Heart left ventricle (tissue), 13 donors: ENCODE data around the gene CCL21.

Experiments
- POLR2A ChIP-seq, 2 donors: fragments of 450-650 bp; IDR thresholded peaks; one replicate each; pipeline ENCODE4 v1.6.1; 2017; ENCODE audit warnings: antibody characterized with exemption in 2 of 2, mild to moderate bottlenecking in 2 of 2, moderate library complexity in 2 of 2
- TF ChIP-seq, protein P1 (sequence below), 12 donors: fragments of 200-600 bp; sonication (generic) in 4 of 12; IDR thresholded peaks; one replicate each; pipeline versions ENCODE4 v1.5.0 to v1.8.0; 2018 to 2022; ENCODE audit warnings: antibody characterized with exemption in 12 of 12, mild to moderate bottlenecking in 5 of 12
- donor health status: ischemic (EF 13 %, LVEDD 7.1; RV severe dilation, severe dysfunction).
- donor health status: DM: no; HTN: yes; CAD: no.
- donor health status: DM: no; HTN: no; CAD: no.
- donor health status: ischemic (EF 25% LVEDD 6.9; RV normal size, moderate dysfunction).
- donor health status: ischemic (EF 25% LVEDD 5.7; RV mildly dilated, moderate dysfunction).
- donor health status: ischemic (EF 35%, LVEDD 5.7; RV mildly dilated, moderate dysfunction).
- donor health status: nonischemic (EF 11% LVEDD 7.7; RV severe dilation, severe dysfunction).
- donor health status: DM: yes; HTN: yes; CAD: no.
- donor health status: PGD.
- donor health status: ischemic (EF 29% LVEDD 5.4; RV normal size, mild dysfunction).
- donor health status: nonischemic (EF 23%, LVEDD 6.1; RV moderate dilation, normal function).

DNA sequence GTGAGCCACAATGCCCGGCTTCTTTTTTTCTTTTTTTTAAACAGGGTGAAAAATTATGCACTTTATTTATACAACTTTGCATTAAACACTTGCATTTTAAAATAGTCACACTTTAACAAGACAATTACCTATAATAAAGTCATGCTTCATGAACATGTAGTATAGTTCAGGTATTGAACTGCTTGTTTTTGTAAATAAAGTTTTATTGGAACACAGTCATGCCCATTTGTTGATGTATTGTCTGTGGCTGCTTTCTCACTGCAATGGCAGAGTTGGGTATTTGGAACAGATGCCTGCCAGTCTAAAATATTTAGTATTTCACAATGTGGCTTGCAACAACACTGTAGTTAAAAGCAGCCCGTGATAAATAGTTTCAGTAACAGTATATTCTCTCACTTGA lies 32.8 kb upstream of the CCL21 start:
- TF ChIP-seq POLR2A (IDR thresholded peaks at IDR 0.05) = no peak
- TF ChIP-seq, protein P1, sequence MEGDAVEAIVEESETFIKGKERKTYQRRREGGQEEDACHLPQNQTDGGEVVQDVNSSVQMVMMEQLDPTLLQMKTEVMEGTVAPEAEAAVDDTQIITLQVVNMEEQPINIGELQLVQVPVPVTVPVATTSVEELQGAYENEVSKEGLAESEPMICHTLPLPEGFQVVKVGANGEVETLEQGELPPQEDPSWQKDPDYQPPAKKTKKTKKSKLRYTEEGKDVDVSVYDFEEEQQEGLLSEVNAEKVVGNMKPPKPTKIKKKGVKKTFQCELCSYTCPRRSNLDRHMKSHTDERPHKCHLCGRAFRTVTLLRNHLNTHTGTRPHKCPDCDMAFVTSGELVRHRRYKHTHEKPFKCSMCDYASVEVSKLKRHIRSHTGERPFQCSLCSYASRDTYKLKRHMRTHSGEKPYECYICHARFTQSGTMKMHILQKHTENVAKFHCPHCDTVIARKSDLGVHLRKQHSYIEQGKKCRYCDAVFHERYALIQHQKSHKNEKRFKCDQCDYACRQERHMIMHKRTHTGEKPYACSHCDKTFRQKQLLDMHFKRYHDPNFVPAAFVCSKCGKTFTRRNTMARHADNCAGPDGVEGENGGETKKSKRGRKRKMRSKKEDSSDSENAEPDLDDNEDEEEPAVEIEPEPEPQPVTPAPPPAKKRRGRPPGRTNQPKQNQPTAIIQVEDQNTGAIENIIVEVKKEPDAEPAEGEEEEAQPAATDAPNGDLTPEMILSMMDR (IDR thresholded peaks at IDR 0.05) = no peak
